SK-N-SH treated with all-trans-retinoic acid at 6 μM for 48 hours (cell line): ENCODE results near the gene DNAJB5.
A peak's percentile ranks its signal among the peaks of the same experiment; 100 is the strongest.

ENCODE experiments used
- ATAC-seq: fragments of 200-7000 bp; cut with Tn5 transposase; 3 replicates; pipeline ENCODE4 v1.9.1; 2020; ENCODE audit warnings: mild to moderate bottlenecking, moderate library complexity
- ARNTL ChIP-seq: fragments of 450-650 bp; formaldehyde crosslinking; IDR thresholded peaks from 2 replicates; pipeline ENCODE4 v1.5.0; 2020; ENCODE audit warnings: low read depth, mild to moderate bottlenecking, moderate library complexity, borderline replicate concordance
- CREB5 ChIP-seq: fragments of 250-450 bp; sonication (Bioruptor Pico); IDR thresholded peaks from 2 replicates; pipeline ENCODE4 v1.5.1; 2020; ENCODE audit warnings: low read depth, mild to moderate bottlenecking, moderate library complexity
- CSDC2 ChIP-seq: fragments of 250-450 bp; sonication (Bioruptor Pico); IDR thresholded peaks from 2 replicates; pipeline ENCODE4 v1.5.0; 2020; ENCODE audit warnings: mild to moderate bottlenecking, moderate library complexity
- ESRRG ChIP-seq: fragments of 250-450 bp; sonication (Bioruptor Pico); IDR thresholded peaks from 2 replicates; pipeline ENCODE4 v1.6.1; 2021; ENCODE audit warnings: mild to moderate bottlenecking
- GLIS3 ChIP-seq: fragments of 250-450 bp; sonication (Bioruptor Pico); IDR thresholded peaks from 2 replicates; pipeline ENCODE4 v1.5.0; 2020; ENCODE audit warnings: mild to moderate bottlenecking, moderate library complexity
- ISL1 ChIP-seq: fragments of 250-450 bp; sonication (Bioruptor Pico); IDR thresholded peaks from 2 replicates; pipeline ENCODE4 v2.1.2; 2022; ENCODE audit warnings: mild to moderate bottlenecking, moderate library complexity
- OSR1 ChIP-seq: fragments of 250-450 bp; sonication (Bioruptor Pico); IDR thresholded peaks from 2 replicates; pipeline ENCODE4 v1.8.0; 2022; ENCODE audit warnings: moderate library complexity, mild to moderate bottlenecking, inconsistent platforms
- TCF4 ChIP-seq: fragments of 250-450 bp; sonication (Bioruptor Pico); IDR thresholded peaks from 2 replicates; pipeline ENCODE4 v1.8.0; 2021; ENCODE audit warnings: mild to moderate bottlenecking, moderate library complexity, borderline replicate concordance
- TOX ChIP-seq: fragments of 250-450 bp; sonication (Bioruptor Pico); IDR thresholded peaks from 2 replicates; pipeline ENCODE4 v1.8.0; 2021; ENCODE audit warnings: mild to moderate bottlenecking, moderate library complexity, borderline replicate concordance
- ZC3H10 ChIP-seq: fragments of 250-450 bp; sonication (Bioruptor Pico); IDR thresholded peaks from 2 replicates; pipeline ENCODE4 v1.5.1; 2021; ENCODE audit warnings: mild to moderate bottlenecking, moderate library complexity
- ZFP3 ChIP-seq: fragments of 250-450 bp; sonication (Bioruptor Pico); IDR thresholded peaks from 2 replicates; pipeline ENCODE4 v1.5.0; 2020; ENCODE audit warnings: mild to moderate bottlenecking, moderate library complexity
- ZFP30 ChIP-seq: fragments of 450-650 bp; formaldehyde crosslinking; IDR thresholded peaks from 2 replicates; pipeline ENCODE4 v1.5.0; 2022; ENCODE audit warnings: mild to moderate bottlenecking, moderate library complexity
- ZNF565 ChIP-seq: fragments of 450-650 bp; formaldehyde crosslinking; conservative IDR thresholded peaks from 2 replicates; pipeline ENCODE4 v1.5.0; 2020; ENCODE audit warnings: low read depth, mild to moderate bottlenecking, moderate library complexity
- ZNF70 ChIP-seq: fragments of 450-650 bp; formaldehyde crosslinking; IDR thresholded peaks from 2 replicates; pipeline ENCODE4 v1.5.0; 2020; ENCODE audit warnings: mild to moderate bottlenecking, moderate library complexity
- ZNF8 ChIP-seq: fragments of 450-650 bp; formaldehyde crosslinking; IDR thresholded peaks from 2 replicates; pipeline ENCODE4 v1.5.0; 2020; ENCODE audit warnings: mild to moderate bottlenecking, moderate library complexity
- TF ChIP-seq, protein P1 (sequence below): fragments of 250-450 bp; sonication (Bioruptor Pico); IDR thresholded peaks from 2 replicates; pipeline ENCODE4 v1.5.1; 2021; ENCODE audit warnings: mild to moderate bottlenecking, moderate library complexity
- TF ChIP-seq, protein P2 (sequence below): fragments of 250-450 bp; sonication (Bioruptor Pico); IDR thresholded peaks from 2 replicates; pipeline ENCODE4 v1.8.0; 2021; ENCODE audit warnings: low read depth, mild to moderate bottlenecking, moderate library complexity, borderline replicate concordance
- TF ChIP-seq, protein P3 (sequence below): fragments of 250-450 bp; sonication (Bioruptor Pico); IDR thresholded peaks from 2 replicates; pipeline ENCODE4 v1.8.0; 2020; ENCODE audit warnings: mild to moderate bottlenecking, moderate library complexity, borderline replicate concordance

Gene DNAJB5

DNA sequence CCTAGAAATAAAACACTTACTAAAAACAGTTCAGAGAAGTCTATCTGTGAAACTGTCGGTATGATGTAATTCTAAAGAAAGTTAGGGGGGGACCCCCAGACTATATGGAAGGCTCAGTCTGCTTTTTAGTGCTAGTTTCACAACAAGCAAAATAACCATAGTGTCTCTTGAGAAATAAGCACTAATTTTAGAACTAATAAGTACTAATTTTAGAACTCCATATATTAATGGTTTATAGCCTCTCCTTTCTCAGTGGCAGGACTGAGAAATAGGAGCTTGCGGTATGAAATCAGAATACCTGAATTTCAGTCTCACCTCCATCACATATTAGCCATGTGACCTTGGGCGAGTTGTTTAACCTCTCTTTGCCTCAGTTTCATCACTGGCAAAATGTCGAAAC is 32.9 kb upstream of the DNAJB5 start:
- no peak for ATAC-seq
- TF ChIP-seq ZC3H10 (CRISPR knock-in tag) (no peak), TCF4 (CRISPR knock-in tag) (no peak), CREB5 (CRISPR knock-in tag) (no peak), ZNF565 (no peak)
- TF ChIP-seq, protein P1, sequence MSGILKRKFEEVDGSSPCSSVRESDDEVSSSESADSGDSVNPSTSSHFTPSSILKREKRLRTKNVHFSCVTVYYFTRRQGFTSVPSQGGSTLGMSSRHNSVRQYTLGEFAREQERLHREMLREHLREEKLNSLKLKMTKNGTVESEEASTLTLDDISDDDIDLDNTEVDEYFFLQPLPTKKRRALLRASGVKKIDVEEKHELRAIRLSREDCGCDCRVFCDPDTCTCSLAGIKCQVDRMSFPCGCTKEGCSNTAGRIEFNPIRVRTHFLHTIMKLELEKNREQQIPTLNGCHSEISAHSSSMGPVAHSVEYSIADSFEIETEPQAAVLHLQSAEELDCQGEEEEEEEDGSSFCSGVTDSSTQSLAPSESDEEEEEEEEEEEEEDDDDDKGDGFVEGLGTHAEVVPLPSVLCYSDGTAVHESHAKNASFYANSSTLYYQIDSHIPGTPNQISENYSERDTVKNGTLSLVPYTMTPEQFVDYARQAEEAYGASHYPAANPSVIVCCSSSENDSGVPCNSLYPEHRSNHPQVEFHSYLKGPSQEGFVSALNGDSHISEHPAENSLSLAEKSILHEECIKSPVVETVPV (CRISPR knock-in tag), result no peak
- TF ChIP-seq, all 23 proteins: peak for 0

GRCh38 chr9:34957492-34958410 is 31.8 kb upstream of the DNAJB5 start, which contains the start of gene PHF24:
Gene PHF24, plus strand, starts transcription at chr9:34958285. Its CDS starts 13,014 bp downstream, at chr9:34971299.
- peak; percentile 88 for ATAC-seq
- TF ChIP-seq ZNF70 (CRISPR knock-in tag) (peak; percentile 39; the same call in 1 of the 2 replicates), ARNTL (CRISPR knock-in tag) (no peak)

GRCh38 chr9:34958411-34958982 is 31.0 kb upstream of the DNAJB5 start:
- TF ChIP-seq CREB5 (CRISPR knock-in tag) (no peak), TOX (CRISPR knock-in tag) (no peak), ZC3H10 (CRISPR knock-in tag) (no peak), OSR1 (CRISPR knock-in tag) (no peak), ZNF70 (CRISPR knock-in tag) (no peak), ISL1 (no peak)
- TF ChIP-seq, protein P1 (CRISPR knock-in tag), result no peak
- no peak for ATAC-seq

GRCh38 chr9:34959461-34959860 is 30.1 kb upstream of the DNAJB5 start:
- TF ChIP-seq CSDC2 (no peak), GLIS3 (CRISPR knock-in tag) (no peak), ZFP3 (no peak), ARNTL (CRISPR knock-in tag) (no peak), ISL1 (no peak), ZNF8 (CRISPR knock-in tag) (no peak), ZNF70 (CRISPR knock-in tag) (no peak), ESRRG (CRISPR knock-in tag) (no peak), OSR1 (CRISPR knock-in tag) (no peak), ZFP30 (no peak)
- TF ChIP-seq, protein P2, sequence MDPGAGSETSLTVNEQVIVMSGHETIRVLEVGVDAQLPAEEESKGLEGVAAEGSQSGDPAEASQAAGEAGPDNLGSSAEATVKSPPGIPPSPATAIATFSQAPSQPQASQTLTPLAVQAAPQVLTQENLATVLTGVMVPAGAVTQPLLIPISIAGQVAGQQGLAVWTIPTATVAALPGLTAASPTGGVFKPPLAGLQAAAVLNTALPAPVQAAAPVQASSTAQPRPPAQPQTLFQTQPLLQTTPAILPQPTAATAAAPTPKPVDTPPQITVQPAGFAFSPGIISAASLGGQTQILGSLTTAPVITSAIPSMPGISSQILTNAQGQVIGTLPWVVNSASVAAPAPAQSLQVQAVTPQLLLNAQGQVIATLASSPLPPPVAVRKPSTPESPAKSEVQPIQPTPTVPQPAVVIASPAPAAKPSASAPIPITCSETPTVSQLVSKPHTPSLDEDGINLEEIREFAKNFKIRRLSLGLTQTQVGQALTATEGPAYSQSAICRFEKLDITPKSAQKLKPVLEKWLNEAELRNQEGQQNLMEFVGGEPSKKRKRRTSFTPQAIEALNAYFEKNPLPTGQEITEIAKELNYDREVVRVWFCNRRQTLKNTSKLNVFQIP (CRISPR knock-in tag), result no peak
- TF ChIP-seq, protein P1 (CRISPR knock-in tag), result no peak
- TF ChIP-seq, protein P3, sequence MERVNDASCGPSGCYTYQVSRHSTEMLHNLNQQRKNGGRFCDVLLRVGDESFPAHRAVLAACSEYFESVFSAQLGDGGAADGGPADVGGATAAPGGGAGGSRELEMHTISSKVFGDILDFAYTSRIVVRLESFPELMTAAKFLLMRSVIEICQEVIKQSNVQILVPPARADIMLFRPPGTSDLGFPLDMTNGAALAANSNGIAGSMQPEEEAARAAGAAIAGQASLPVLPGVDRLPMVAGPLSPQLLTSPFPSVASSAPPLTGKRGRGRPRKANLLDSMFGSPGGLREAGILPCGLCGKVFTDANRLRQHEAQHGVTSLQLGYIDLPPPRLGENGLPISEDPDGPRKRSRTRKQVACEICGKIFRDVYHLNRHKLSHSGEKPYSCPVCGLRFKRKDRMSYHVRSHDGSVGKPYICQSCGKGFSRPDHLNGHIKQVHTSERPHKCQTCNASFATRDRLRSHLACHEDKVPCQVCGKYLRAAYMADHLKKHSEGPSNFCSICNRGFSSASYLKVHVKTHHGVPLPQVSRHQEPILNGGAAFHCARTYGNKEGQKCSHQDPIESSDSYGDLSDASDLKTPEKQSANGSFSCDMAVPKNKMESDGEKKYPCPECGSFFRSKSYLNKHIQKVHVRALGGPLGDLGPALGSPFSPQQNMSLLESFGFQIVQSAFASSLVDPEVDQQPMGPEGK, result no peak
- ATAC-seq, result no peak
